Spleen (tissue), 7 donors: Measurements from ENCODE around the gene GADD45GIP1.

Experiments used
- POLR2AphosphoS5 ChIP-seq, 3 donors: sonication (generic); formaldehyde crosslinking; IDR thresholded peaks; one replicate each; pipeline ENCODE4 v1.5.1; 2017; ENCODE audit warnings: antibody characterized with exemption in 3 of 3
- TF ChIP-seq, protein P1 (sequence below), 11 experiments: fragments of 200-600 bp in 7 of 11; fragments of 450-650 bp in 4 of 11; sonication (generic) in 4 of 11; IDR thresholded peaks in 8 of 11; conservative IDR thresholded peaks in 3 of 11; 1 replicate in 7 of 11; 2 replicates in 4 of 11; pipeline versions ENCODE4 v1.4.0 to v1.8.0; 2016 to 2021; ENCODE audit warnings: antibody characterized with exemption in 11 of 11, inconsistent platforms in 4 of 11, mild to moderate bottlenecking in 1 of 11
- donor health status: DM: no; HTN: no; CAD: no; lungs with moderate emphysema.
- donor health status: DM: no; HTN: no; CAD: no.
- donor health status: DM: no; HTN: no; CAD: no.

- TF ChIP-seq, protein P1, sequence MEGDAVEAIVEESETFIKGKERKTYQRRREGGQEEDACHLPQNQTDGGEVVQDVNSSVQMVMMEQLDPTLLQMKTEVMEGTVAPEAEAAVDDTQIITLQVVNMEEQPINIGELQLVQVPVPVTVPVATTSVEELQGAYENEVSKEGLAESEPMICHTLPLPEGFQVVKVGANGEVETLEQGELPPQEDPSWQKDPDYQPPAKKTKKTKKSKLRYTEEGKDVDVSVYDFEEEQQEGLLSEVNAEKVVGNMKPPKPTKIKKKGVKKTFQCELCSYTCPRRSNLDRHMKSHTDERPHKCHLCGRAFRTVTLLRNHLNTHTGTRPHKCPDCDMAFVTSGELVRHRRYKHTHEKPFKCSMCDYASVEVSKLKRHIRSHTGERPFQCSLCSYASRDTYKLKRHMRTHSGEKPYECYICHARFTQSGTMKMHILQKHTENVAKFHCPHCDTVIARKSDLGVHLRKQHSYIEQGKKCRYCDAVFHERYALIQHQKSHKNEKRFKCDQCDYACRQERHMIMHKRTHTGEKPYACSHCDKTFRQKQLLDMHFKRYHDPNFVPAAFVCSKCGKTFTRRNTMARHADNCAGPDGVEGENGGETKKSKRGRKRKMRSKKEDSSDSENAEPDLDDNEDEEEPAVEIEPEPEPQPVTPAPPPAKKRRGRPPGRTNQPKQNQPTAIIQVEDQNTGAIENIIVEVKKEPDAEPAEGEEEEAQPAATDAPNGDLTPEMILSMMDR (IDR thresholded peaks at IDR 0.05 in 8 of 11, conservative IDR thresholded peaks at IDR 0.05 in 3 of 11), result no peak
- no peak for TF ChIP-seq POLR2AphosphoS5 (IDR thresholded peaks at IDR 0.05)
These were observed 41.2 kb upstream of the GADD45GIP1 start for GRCh38 chr19:12997967-12998940.
